SH-SY5Y (cell line): Measurements from ENCODE around the gene CHD9.

Source experiments
- GATA2 ChIP-seq: IDR thresholded peaks from 2 replicates; pipeline ENCODE4 v1.6.1; 2011; ENCODE audit warnings: mild to moderate bottlenecking, low read depth, low read length
- GATA3 ChIP-seq: IDR thresholded peaks from 2 replicates; pipeline ENCODE4 v1.6.1; 2011; ENCODE audit warnings: low read depth, mild to moderate bottlenecking, low read length, moderate library complexity

DNA sequence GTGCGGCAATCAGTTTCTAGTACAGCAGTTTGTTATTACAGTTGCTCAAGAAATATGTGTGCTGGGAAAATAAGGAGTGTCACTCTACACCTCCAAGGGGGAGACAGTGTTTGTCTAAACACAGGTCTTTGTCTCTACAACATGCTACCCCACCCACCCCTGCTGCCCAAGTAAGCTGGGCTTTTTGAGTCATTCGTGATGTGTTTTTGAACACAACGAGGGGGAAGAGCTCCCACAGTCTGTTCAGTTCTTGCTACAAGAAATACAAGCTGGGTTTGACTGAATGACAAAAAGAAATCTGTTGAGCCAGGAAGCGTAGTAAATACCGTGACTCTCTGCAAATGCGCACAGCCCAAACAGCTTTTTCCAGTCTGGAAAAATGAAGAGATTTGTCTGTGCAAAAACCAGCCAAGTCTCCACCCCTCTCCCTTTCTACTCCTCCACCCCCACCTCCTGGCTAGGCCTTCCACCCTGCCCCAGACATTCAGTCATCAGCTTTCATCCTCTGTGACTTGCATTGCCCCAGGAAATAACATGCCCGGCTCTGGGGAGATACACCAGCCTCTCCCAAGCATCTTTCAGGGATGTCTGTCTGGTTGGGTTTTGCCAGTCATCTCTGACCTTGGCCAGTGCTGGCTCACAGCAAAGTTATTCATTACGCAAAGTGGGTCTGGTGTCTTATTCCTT is 25.7 kb downstream of the CHD9 start:
- TF ChIP-seq GATA2 (no peak), GATA3 (no peak)
